KMS-11 (cell line): ENCODE measurements around the gene TNFRSF21.

ENCODE experiments used
- H2AFZ ChIP-seq: fragments of 200-600 bp; sonication (generic); 2 replicates; pipeline ENCODE4 v1.6.1; 2016; ENCODE audit warnings: antibody characterized with exemption, mixed run types, low read depth
- H3K27ac ChIP-seq: fragments of 200-600 bp; sonication (generic); 2 replicates; pipeline ENCODE4 v1.6.1; 2016; ENCODE audit warnings: mild to moderate bottlenecking, mixed run types
- H3K27me3 ChIP-seq: fragments of 200-600 bp; sonication (generic); 2 replicates; pipeline ENCODE4 v1.6.1; 2017; ENCODE audit warnings: mild to moderate bottlenecking, low read depth, mixed run types, moderate library complexity; ENCODE audit not compliant: insufficient read depth
- H3K36me3 ChIP-seq: fragments of 200-600 bp; sonication (generic); 2 replicates; pipeline ENCODE4 v1.6.1; 2017; ENCODE audit warnings: mild to moderate bottlenecking, mixed run types; ENCODE audit not compliant: insufficient read depth
- H3K4me1 ChIP-seq: fragments of 200-600 bp; sonication (generic); 2 replicates; pipeline ENCODE4 v1.6.1; 2016; ENCODE audit warnings: mild to moderate bottlenecking, low read depth, mixed run types; ENCODE audit not compliant: poor library complexity, severe bottlenecking
- H3K4me2 ChIP-seq: fragments of 200-600 bp; sonication (generic); 2 replicates; pipeline ENCODE4 v1.7.0; 2016; ENCODE audit warnings: mild to moderate bottlenecking, mixed run types
- H3K4me3 ChIP-seq: fragments of 200-600 bp; sonication (generic); IDR thresholded peaks from 2 replicates; pipeline ENCODE4 v1.6.1; 2017; ENCODE audit warnings: low read depth, low read length, mixed read lengths; ENCODE audit not compliant: insufficient read depth
- H3K79me2 ChIP-seq: fragments of 200-600 bp; sonication (generic); 2 replicates; pipeline ENCODE4 v1.6.1; 2016; ENCODE audit warnings: low read depth, mixed run types; ENCODE audit not compliant: insufficient read depth
- H3K9ac ChIP-seq: fragments of 200-600 bp; sonication (generic); 2 replicates; pipeline ENCODE4 v1.6.1; 2016; ENCODE audit warnings: mild to moderate bottlenecking, mixed run types
- H4K20me1 ChIP-seq: fragments of 200-600 bp; sonication (generic); 2 replicates; pipeline ENCODE4 v1.6.1; 2016; ENCODE audit warnings: mild to moderate bottlenecking, mixed run types; ENCODE audit not compliant: insufficient read depth
- TF ChIP-seq, protein P1 (sequence below): fragments of 200-600 bp; sonication (generic); conservative IDR thresholded peaks from 2 replicates; pipeline ENCODE4 v1.6.1; 2017; ENCODE audit warnings: low read depth, mild to moderate bottlenecking, antibody characterized with exemption, low read length, moderate library complexity, mixed read lengths

TNFRSF21 gene

DNA sequence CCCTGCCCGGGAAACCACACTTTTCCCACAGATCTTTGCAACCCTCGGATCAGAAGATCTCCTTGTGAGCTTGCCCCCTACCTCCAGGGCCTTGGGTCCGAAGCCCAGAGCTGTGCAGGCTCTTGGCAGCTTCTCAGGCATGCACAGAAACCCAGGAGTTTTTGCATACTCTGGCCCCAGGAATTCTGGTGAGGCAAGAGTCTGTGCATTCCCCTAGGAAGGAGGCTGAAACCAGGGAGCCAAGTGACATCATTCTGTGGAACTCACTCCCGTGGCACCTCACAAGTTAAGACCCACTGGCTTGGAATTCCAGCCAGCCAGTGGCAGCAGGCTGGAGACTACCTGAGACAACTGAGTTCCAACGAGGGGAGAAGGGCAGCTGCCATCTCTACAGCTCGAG lies 100.1 kb downstream of the TNFRSF21 start:
- Histone ChIP-seq H3K27me3 (no peaks in the 10 kb centered on the region), H3K36me3 (no peaks in the 10 kb centered on the region), H3K4me2 (no peak overlapping the region), H3K4me3 (no peak overlapping the region), H3K4me1 (no peaks in the 10 kb centered on the region), H3K9ac (no peak overlapping the region), H3K27ac (no peak overlapping the region), H4K20me1 (no peaks in the 10 kb centered on the region), H3K79me2 (no peaks in the 10 kb centered on the region), H2AFZ (no peak overlapping the region)
- TF ChIP-seq, protein P1, sequence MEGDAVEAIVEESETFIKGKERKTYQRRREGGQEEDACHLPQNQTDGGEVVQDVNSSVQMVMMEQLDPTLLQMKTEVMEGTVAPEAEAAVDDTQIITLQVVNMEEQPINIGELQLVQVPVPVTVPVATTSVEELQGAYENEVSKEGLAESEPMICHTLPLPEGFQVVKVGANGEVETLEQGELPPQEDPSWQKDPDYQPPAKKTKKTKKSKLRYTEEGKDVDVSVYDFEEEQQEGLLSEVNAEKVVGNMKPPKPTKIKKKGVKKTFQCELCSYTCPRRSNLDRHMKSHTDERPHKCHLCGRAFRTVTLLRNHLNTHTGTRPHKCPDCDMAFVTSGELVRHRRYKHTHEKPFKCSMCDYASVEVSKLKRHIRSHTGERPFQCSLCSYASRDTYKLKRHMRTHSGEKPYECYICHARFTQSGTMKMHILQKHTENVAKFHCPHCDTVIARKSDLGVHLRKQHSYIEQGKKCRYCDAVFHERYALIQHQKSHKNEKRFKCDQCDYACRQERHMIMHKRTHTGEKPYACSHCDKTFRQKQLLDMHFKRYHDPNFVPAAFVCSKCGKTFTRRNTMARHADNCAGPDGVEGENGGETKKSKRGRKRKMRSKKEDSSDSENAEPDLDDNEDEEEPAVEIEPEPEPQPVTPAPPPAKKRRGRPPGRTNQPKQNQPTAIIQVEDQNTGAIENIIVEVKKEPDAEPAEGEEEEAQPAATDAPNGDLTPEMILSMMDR = no peak

DNA sequence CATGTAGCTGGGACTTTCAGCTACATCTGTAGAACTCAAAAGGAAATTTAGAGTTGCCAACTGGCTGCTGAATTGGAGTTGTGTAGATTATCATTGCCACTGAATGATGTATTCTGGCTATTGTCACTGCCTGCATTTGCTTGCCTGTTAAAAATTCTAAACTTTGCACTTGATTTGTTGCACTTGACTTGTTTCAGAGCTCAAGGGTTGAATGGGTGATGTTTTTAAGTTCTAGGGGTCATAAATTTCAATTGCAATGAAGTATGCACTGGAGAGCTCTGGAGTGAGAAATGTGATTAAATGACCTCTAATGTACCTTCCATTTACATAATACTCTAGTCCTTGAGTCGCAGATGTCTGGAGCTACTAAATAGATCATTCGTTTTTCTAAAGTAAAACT lies 102.4 kb downstream of the TNFRSF21 start:
- Histone ChIP-seq H3K27ac (no peak overlapping the region), H2AFZ (no peak overlapping the region), H3K27me3 (no peaks in the 10 kb centered on the region), H3K4me1 (peaks cover 23% of the 10 kb centered on the region), H3K9ac (no peak overlapping the region), H3K79me2 (no peaks in the 10 kb centered on the region), H3K4me3 (no peak overlapping the region), H4K20me1 (no peaks in the 10 kb centered on the region), H3K36me3 (no peaks in the 10 kb centered on the region), H3K4me2 (no peak overlapping the region)
- TF ChIP-seq, protein P1 = no peak

GRCh38 chr6:47206626-47207025 lies 103.1 kb downstream of the TNFRSF21 start:
- no peaks in the 10 kb centered on the region for H4K20me1 ChIP-seq
- H2AFZ ChIP-seq = no peak overlapping the region
- H3K9ac ChIP-seq = no peak overlapping the region
- H3K27ac ChIP-seq = no peak overlapping the region
- TF ChIP-seq, protein P1 = no peak
- H3K4me1 ChIP-seq = peaks cover 26% of the 10 kb centered on the region
- H3K79me2 ChIP-seq = no peaks in the 10 kb centered on the region
- no peaks in the 10 kb centered on the region for H3K27me3 ChIP-seq
- H3K36me3 ChIP-seq = no peaks in the 10 kb centered on the region
- no peak overlapping the region for H3K4me3 ChIP-seq
- H3K4me2 ChIP-seq = no peak overlapping the region

- peak overlapping the region; percentile 52; the same call in 1 of the 2 replicates for H3K4me2 ChIP-seq
- no peak overlapping the region for H2AFZ ChIP-seq
- no peaks in the 10 kb centered on the region for H3K79me2 ChIP-seq
- no peak overlapping the region for H3K9ac ChIP-seq
- H4K20me1 ChIP-seq = no peaks in the 10 kb centered on the region
- H3K36me3 ChIP-seq = no peaks in the 10 kb centered on the region
- H3K4me1 ChIP-seq = peaks cover 26% of the 10 kb centered on the region
- H3K27ac ChIP-seq = peak overlapping the region; percentile 14; the same call in 1 of the 2 replicates
- no peaks in the 10 kb centered on the region for H3K27me3 ChIP-seq
- TF ChIP-seq, protein P1 = no peak
- no peak overlapping the region for H3K4me3 ChIP-seq
Observed at GRCh38 chr6:47203938-47204611, 105.6 kb downstream of the TNFRSF21 start.
